Measurements from ENCODE around the gene PTRH1. TPM values are rescaled to one million over a fixed set of nuclear protein-coding genes. Genes with fewer than 3 reads are reported as not detected.

The PTRH1 gene
- total and polyA plus RNA-seq, 5 donors from 2014 or later = 9.3 to 36.5 (median 27.5) TPM

DNA sequence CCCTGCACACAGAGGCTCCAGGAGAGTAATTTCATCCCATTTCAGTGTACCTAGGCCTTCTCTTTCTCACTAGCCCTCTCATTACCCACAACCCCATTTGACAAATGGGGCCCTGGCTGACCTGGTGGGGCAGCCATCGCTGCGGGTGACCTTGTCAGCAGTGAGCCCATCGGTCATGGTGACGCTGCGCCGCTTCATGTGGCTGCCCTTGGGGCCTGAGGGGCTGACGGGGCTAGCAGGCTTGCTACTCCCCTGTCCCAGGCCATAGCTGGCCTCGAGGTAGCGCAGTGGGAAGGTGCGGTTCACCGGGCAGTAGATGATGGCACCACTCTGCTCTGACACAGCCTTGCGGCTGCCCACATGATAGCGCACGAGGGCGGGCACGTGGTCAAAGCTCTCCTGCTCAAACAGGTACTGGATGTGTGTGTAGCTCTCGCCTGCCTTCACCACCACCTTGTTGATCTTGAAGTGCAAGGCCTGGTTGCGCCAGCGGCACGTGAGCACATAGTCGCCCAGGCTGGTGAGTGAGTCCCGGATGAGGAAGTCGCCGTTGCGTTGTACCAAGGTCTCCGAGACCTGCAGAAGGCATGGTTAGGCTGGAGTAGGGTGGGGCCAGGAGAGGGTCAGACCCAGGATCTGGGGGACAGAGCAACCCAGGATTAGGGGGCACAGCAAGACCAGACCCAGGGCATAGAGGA, 33.8 kb upstream of the PTRH1 start:
- Histone ChIP-seq H3K27me3 (ENCODE audit: control insufficient read depth, insufficient read depth, low read length) (no peaks in the 10 kb centered on the region), H3K4me1 (ENCODE audit: control insufficient read depth, insufficient read depth, low read length, poor library complexity, severe bottlenecking) (no peaks in the 10 kb centered on the region), H3K4me3 (ENCODE audit: low read depth, low read length) (no peak overlapping the region), H3K9me3 (ENCODE audit: control insufficient read depth in 2 of 2, low read length in 2 of 2) (no peaks in the 10 kb centered on the region), H3K36me3 (ENCODE audit: control insufficient read depth, insufficient read depth, low read length) (peaks cover 89% of the 10 kb centered on the region), H3K27ac (ENCODE audit: insufficient read depth, low read length, poor library complexity, severe bottlenecking) (no peak overlapping the region)
- H3K9me3 Mint-ChIP-seq = no peaks in the 10 kb centered on the region
- H3K4me3 Mint-ChIP-seq = no peak overlapping the region
- no peaks in the 10 kb centered on the region for H3K27me3 Mint-ChIP-seq
- DNase-seq = no peak
- peaks cover 16% of the 10 kb centered on the region for H3K36me3 Mint-ChIP-seq
- no peak for ATAC-seq (ENCODE audit: low read depth in 2 of 2)
- no peak overlapping the region for H3K27ac Mint-ChIP-seq
- peaks cover 5 to 20% (median 9%) of the 10 kb centered on the region in 4 donors for H3K4me1 Mint-ChIP-seq

DNA sequence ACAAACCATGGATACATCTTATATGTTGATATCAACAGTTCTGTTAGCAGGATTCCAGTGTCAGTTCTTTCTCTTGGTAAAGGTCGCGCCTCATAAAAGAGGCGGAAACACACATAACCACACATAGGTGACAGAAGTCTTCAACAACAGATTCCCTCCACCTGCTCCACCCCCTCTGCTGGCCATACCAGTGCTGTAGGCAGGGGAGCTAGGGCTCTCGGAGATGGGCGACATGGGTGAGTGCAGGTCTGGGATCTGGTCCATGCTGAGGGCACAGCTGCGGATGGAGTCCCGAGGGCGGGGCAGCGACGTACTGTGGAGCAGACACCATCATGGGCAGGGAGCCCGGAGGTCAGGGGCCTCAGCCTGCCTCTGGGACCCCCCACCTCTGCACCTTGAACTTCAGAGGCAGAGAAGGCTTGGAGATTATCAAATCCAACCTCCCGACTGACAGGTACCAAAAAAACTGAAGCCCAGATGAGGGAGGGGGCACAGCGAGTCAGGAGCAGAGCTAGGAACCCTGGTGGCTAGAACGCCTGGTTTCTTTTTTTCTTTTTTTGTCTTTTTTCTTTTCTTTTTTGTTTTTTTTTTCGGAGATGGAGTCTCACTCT, 31.6 kb upstream of the PTRH1 start:
- ATAC-seq (ENCODE audit: low read depth in 2 of 2) = peak in 1 of 2 donors; percentile 67
- H3K27me3 ChIP-seq (ENCODE audit: control insufficient read depth, insufficient read depth, low read length) = no peaks in the 10 kb centered on the region
- H3K36me3 ChIP-seq (ENCODE audit: control insufficient read depth, insufficient read depth, low read length) = peaks cover 84% of the 10 kb centered on the region
- no peaks in the 10 kb centered on the region for H3K4me1 ChIP-seq (ENCODE audit: control insufficient read depth, insufficient read depth, low read length, poor library complexity, severe bottlenecking)
- no peaks in the 10 kb centered on the region for H3K9me3 ChIP-seq (ENCODE audit: control insufficient read depth in 2 of 2, low read length in 2 of 2)
- H3K27me3 Mint-ChIP-seq = no peaks in the 10 kb centered on the region
- no peak overlapping the region for H3K4me3 Mint-ChIP-seq
- H3K9me3 Mint-ChIP-seq = no peaks in the 10 kb centered on the region
- H3K27ac Mint-ChIP-seq = peak overlapping the region; percentile 55 to 69 (median 56)
- H3K27ac ChIP-seq (ENCODE audit: insufficient read depth, low read length, poor library complexity, severe bottlenecking) = no peak overlapping the region
- DNase-seq = peak in 1 of 3 donors; percentile 36
- H3K36me3 Mint-ChIP-seq = peaks cover 20% of the 10 kb centered on the region
- H3K4me3 ChIP-seq (ENCODE audit: low read depth, low read length) = no peak overlapping the region
- H3K4me1 Mint-ChIP-seq = peaks cover 0 to 13% (median 5%) of the 10 kb centered on the region in 4 donors

DNA sequence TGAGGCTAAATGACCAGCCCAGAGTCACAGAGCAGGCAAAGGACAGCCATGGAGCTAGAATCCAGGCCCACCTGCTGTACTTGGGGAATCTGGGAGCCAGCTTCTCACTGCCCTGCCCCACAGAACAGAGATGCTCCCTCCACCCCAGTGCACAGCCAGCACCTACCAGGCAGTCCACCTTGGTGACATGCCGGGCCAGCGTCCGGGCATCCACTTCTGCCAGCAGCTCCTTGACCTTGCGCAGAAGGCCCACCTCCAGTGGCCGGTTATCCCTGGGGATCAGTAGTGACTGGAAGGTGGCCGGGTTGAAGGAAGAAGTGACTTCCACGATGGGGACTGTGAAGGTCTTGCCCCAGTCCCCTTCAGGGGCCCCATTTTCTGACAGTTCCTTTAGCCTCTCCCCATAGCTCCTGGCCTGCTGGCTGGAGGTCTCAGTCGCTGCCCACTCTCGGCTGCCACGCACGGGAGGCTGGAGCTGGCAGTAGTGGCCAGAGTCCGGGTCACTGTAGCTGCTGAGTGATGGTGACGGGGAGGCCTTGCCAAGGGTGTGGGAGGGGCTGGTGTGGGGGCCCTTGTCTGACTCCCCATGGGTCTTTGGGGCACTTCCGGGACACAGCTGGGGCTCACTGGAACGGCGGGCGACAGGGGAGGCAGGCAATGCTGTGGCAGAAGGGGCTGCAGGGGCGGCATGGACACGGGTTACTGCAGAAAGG, 29.1 kb upstream of the PTRH1 start:
- Mint-ChIP-seq H3K36me3 (peaks cover 11% of the 10 kb centered on the region), H3K4me1 (peaks cover 0 to 7% (median under 1%) of the 10 kb centered on the region in 4 donors), H3K27me3 (no peaks in the 10 kb centered on the region), H3K4me3 (no peak overlapping the region), H3K27ac (no peak overlapping the region), H3K9me3 (no peaks in the 10 kb centered on the region)
- H3K27me3 ChIP-seq (ENCODE audit: control insufficient read depth, insufficient read depth, low read length) = no peaks in the 10 kb centered on the region
- no peaks in the 10 kb centered on the region for H3K9me3 ChIP-seq (ENCODE audit: control insufficient read depth in 2 of 2, low read length in 2 of 2)
- no peak for DNase-seq
- ATAC-seq (ENCODE audit: low read depth in 2 of 2) = no peak
- no peak overlapping the region for H3K4me3 ChIP-seq (ENCODE audit: low read depth, low read length)
- peaks cover 81% of the 10 kb centered on the region for H3K36me3 ChIP-seq (ENCODE audit: control insufficient read depth, insufficient read depth, low read length)
- H3K27ac ChIP-seq (ENCODE audit: insufficient read depth, low read length, poor library complexity, severe bottlenecking) = no peak overlapping the region
- H3K4me1 ChIP-seq (ENCODE audit: control insufficient read depth, insufficient read depth, low read length, poor library complexity, severe bottlenecking) = no peaks in the 10 kb centered on the region

DNA sequence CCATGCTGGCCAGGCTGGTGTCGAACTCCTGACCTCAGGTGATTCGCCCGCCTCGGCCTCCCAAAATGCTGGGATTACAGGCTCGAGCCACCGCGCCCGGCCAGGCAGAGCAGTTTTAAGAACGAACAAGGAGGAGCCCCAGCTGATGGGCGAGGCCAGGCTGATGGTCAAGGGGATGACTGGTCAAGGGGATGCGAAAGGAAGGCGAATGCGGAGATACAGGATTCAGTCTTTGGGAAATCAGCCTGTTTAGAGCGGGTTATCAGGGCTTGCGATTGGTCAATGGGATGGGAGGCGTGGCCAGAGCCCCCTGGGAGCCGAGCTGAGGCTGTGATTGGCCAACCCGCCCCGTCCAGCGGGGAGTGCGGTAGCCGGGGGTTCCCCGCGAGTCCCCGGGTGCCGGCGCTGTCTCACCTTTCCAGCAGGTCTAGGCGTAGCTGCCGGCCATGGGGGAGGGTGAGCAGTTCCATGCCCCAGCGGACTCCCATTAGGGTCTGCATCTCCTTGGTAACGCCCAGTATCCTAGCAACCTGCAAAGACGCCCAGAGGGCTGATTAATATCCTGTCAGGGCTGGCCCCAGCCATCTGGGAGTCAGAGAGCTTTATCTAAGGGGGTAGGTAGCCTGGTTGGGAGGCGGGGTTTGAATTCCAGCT, 27.1 kb upstream of the PTRH1 start:
- H3K27me3 ChIP-seq (ENCODE audit: control insufficient read depth, insufficient read depth, low read length) = no peaks in the 10 kb centered on the region
- Mint-ChIP-seq H3K27ac (no peak overlapping the region), H3K4me1 (peaks cover 0 to 7% (median 3%) of the 10 kb centered on the region in 4 donors), H3K36me3 (peaks cover 21% of the 10 kb centered on the region), H3K27me3 (no peaks in the 10 kb centered on the region), H3K4me3 (no peak overlapping the region), H3K9me3 (no peaks in the 10 kb centered on the region)
- H3K27ac ChIP-seq (ENCODE audit: insufficient read depth, low read length, poor library complexity, severe bottlenecking) = no peak overlapping the region
- no peak overlapping the region for H3K4me3 ChIP-seq (ENCODE audit: low read depth, low read length)
- peaks cover 76% of the 10 kb centered on the region for H3K36me3 ChIP-seq (ENCODE audit: control insufficient read depth, insufficient read depth, low read length)
- H3K4me1 ChIP-seq (ENCODE audit: control insufficient read depth, insufficient read depth, low read length, poor library complexity, severe bottlenecking) = no peaks in the 10 kb centered on the region
- ATAC-seq (ENCODE audit: low read depth in 2 of 2) (no peak), DNase-seq (no peak)
- H3K9me3 ChIP-seq (ENCODE audit: control insufficient read depth in 2 of 2, low read length in 2 of 2) = no peaks in the 10 kb centered on the region

DNA sequence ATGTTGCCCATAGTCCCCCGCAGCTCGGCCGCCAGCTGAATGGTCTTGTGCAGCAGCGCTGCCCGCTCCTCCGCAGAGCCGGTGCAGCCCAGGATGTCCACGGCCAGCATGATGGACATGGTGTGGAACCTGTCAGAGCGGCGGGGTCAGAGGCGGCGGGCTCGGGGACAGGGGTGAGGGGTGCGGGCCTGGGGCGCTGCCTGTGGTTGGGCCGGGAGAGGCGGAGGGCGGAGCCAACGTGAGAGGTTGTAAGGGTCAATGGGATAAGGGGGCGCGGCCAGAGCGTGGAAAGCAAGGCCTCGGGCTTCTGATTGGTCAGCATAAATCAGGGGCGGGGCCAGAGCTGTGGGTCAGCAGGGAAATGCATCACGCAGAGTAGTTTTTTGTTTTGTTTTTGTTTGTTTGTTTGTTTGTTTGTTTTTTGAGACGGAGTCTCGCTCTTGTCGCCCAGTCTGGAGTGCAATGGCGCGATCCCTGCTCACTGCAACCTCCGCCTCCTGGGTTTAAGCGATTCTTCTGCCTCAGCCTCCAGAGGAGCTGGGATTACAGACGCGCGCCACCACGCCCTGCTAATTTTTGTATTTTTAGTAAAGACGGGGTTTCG, 26.5 kb upstream of the PTRH1 start:
- no peak overlapping the region for H3K4me3 ChIP-seq (ENCODE audit: low read depth, low read length)
- peaks cover 70% of the 10 kb centered on the region for H3K36me3 ChIP-seq (ENCODE audit: control insufficient read depth, insufficient read depth, low read length)
- Mint-ChIP-seq H3K4me1 (peaks cover 0 to 6% (median 2%) of the 10 kb centered on the region in 4 donors), H3K9me3 (no peaks in the 10 kb centered on the region), H3K27me3 (no peaks in the 10 kb centered on the region), H3K36me3 (peaks cover 21% of the 10 kb centered on the region), H3K27ac (no peak overlapping the region), H3K4me3 (no peak overlapping the region)
- DNase-seq = no peak
- no peak for ATAC-seq (ENCODE audit: low read depth in 2 of 2)
- no peak overlapping the region for H3K27ac ChIP-seq (ENCODE audit: insufficient read depth, low read length, poor library complexity, severe bottlenecking)
- no peaks in the 10 kb centered on the region for H3K9me3 ChIP-seq (ENCODE audit: control insufficient read depth in 2 of 2, low read length in 2 of 2)
- H3K27me3 ChIP-seq (ENCODE audit: control insufficient read depth, insufficient read depth, low read length) = no peaks in the 10 kb centered on the region
- H3K4me1 ChIP-seq (ENCODE audit: control insufficient read depth, insufficient read depth, low read length, poor library complexity, severe bottlenecking) = no peaks in the 10 kb centered on the region

DNA sequence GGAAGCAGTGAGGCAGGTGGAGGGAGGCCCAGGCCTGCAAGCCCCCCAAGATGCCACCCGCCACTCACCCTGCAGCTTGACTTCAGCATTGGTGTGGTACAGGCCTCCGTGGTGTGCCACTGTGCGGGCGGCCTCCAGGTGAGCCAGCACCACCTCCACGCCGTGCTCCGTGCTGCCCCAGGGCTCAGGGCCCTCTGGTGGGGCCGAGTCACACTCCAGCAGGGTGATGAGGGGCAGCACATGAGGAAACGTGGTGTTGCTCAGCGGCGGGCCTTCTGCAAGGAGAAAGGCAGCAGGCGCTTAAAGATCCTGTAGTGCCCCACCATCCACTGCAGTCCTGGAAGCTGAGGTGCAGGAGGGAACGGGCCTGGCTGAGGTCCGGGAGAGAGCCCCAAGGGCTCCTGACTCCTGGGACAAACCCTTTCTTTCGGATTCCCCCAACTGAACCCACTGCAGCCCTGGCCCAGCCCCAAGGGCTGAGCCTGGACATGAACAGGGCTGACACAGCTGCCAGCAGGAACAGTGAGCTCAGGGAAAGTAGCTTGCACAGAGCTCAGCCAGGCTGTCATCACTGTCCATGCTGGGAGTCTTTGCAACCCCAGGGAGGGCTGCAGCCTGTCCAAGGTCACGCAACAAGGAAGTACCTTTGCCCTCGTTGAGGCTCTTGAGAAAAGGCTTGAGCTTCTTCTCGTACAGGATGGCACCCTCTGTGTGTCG, 24.3 kb upstream of the PTRH1 start:
- Mint-ChIP-seq H3K27me3 (no peaks in the 10 kb centered on the region), H3K27ac (no peak overlapping the region), H3K4me3 (no peak overlapping the region), H3K9me3 (no peaks in the 10 kb centered on the region), H3K36me3 (peaks cover 21% of the 10 kb centered on the region), H3K4me1 (peaks cover 0 to 6% (median 5%) of the 10 kb centered on the region in 4 donors)
- Histone ChIP-seq H3K4me1 (ENCODE audit: control insufficient read depth, insufficient read depth, low read length, poor library complexity, severe bottlenecking) (peaks cover 7% of the 10 kb centered on the region), H3K36me3 (ENCODE audit: control insufficient read depth, insufficient read depth, low read length) (peaks cover 54% of the 10 kb centered on the region), H3K27me3 (ENCODE audit: control insufficient read depth, insufficient read depth, low read length) (no peaks in the 10 kb centered on the region), H3K9me3 (ENCODE audit: control insufficient read depth in 2 of 2, low read length in 2 of 2) (no peaks in the 10 kb centered on the region), H3K27ac (ENCODE audit: insufficient read depth, low read length, poor library complexity, severe bottlenecking) (no peak overlapping the region), H3K4me3 (ENCODE audit: low read depth, low read length) (no peak overlapping the region)
- DNase-seq = no peak
- ATAC-seq (ENCODE audit: low read depth in 2 of 2) = no peak

DNA sequence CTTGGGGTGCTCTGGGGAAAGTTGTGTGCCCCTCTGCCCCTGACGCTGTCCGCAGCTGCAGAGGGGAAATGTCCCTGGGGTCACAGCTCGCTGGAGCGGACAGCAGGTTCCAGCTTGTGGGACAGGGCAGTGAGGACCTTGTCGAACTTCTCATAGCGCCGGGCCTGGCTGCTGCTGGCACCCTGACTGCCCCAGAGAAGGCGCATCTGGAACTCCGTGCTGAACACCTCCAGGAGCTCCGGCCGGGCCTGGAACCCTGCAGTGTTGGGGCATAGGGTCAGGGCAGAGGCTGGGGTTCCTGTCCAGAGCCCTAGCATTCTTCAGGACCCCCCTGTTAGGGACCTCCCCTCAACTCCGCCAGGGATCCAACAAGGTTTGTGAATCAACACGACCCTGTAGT, 23.2 kb upstream of the PTRH1 start:
- Mint-ChIP-seq H3K27ac (peak overlapping the region in 1 of 3 donors; percentile 78), H3K36me3 (peaks cover 19% of the 10 kb centered on the region), H3K27me3 (no peaks in the 10 kb centered on the region), H3K4me3 (no peak overlapping the region), H3K9me3 (no peaks in the 10 kb centered on the region), H3K4me1 (peaks cover 2 to 16% (median 10%) of the 10 kb centered on the region in 4 donors)
- Histone ChIP-seq H3K27me3 (ENCODE audit: control insufficient read depth, insufficient read depth, low read length) (no peaks in the 10 kb centered on the region), H3K4me3 (ENCODE audit: low read depth, low read length) (no peak overlapping the region), H3K4me1 (ENCODE audit: control insufficient read depth, insufficient read depth, low read length, poor library complexity, severe bottlenecking) (peaks cover 15% of the 10 kb centered on the region), H3K27ac (ENCODE audit: insufficient read depth, low read length, poor library complexity, severe bottlenecking) (no peak overlapping the region), H3K9me3 (ENCODE audit: control insufficient read depth in 2 of 2, low read length in 2 of 2) (no peaks in the 10 kb centered on the region), H3K36me3 (ENCODE audit: control insufficient read depth, insufficient read depth, low read length) (peaks cover 46% of the 10 kb centered on the region)
- ATAC-seq (ENCODE audit: low read depth in 2 of 2) (no peak), DNase-seq (no peak)
